ENCODE results near the gene NAV1. TPM values are rescaled to one million over a fixed set of nuclear protein-coding genes. Genes with fewer than 3 reads are reported as not detected.

The NAV1 gene
- total RNA-seq, 1 donor from 2014 or later, result 55.2 TPM

DNA sequence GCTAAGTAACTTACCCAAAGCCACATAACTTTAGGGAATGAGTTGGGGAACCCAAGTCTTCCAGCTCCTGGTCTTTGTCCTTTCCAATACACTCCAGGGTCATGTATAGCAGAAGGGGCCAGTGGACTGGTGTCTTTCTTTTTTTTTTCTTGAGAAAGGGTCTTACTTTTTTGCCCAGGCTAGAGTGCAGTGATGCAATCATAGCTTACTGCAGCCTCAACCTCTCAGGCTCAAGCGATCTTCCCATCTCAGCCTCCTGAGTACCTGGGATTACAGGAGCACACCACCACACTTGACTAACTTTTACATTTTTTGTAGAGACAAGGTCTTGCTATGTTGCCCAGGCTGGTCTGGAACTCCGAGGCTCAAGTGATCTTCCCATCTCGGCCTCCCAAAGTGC is 12.2 kb downstream of the NAV1 start:
- TF ChIP-seq, protein P1, sequence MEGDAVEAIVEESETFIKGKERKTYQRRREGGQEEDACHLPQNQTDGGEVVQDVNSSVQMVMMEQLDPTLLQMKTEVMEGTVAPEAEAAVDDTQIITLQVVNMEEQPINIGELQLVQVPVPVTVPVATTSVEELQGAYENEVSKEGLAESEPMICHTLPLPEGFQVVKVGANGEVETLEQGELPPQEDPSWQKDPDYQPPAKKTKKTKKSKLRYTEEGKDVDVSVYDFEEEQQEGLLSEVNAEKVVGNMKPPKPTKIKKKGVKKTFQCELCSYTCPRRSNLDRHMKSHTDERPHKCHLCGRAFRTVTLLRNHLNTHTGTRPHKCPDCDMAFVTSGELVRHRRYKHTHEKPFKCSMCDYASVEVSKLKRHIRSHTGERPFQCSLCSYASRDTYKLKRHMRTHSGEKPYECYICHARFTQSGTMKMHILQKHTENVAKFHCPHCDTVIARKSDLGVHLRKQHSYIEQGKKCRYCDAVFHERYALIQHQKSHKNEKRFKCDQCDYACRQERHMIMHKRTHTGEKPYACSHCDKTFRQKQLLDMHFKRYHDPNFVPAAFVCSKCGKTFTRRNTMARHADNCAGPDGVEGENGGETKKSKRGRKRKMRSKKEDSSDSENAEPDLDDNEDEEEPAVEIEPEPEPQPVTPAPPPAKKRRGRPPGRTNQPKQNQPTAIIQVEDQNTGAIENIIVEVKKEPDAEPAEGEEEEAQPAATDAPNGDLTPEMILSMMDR (IDR thresholded peaks at IDR 0.05; ENCODE audit: unreplicated experiment), result no peak
- Mint-ChIP-seq H3K27me3 (peaks cover 6% of the 10 kb centered on the region), H3K36me3 (ENCODE audit: insufficient read depth) (no peaks in the 10 kb centered on the region), H3K27ac (no peak overlapping the region), H3K4me1 (ENCODE audit: low read depth) (peaks cover 9% of the 10 kb centered on the region), H3K4me3 (ENCODE audit: low read depth) (no peak overlapping the region), H3K9me3 (ENCODE audit: low read depth) (no peaks in the 10 kb centered on the region)
- DNase-seq (ENCODE audit: low spot score, unreplicated experiment), result no peak

DNA sequence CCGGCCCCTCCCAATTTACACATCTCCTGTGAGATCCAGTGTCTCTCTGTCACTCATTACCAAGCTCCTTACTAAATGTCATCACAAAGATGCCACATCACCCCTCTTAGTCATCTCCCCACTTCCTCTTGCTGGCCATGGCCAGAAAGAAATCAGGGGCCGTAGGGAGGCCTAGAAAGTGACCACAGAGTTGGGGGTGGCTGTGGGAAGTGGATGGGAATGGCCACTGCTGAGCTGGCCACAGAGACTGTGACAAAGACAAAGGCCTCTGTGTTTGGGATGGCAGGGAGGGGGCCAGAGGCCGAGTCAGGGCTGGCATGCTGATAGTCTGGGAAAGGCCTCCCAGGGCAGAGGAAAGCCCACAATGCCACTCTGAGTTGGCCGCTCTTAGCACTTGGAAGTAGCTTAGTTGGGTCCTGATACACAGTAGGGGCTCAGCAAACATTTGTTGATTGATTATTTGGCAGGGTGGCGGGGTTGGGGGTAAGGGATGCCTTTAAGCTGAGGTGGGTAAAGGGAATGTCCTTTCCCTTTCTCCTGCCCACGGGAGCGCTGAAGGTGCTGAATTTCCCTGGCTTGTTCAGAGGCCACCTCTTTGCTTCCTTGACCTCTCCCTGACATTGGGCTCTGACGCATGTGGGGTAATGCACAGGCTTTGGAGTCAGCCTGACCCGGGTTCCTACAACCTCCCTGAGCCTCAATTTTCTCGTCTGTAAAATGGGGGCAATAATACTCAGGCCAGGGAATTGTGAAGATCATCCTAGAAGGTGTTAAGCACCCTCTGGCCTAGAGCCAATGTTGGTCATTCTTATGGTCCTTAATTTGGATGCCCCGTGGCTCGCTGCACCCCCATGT is 13.2 kb downstream of the NAV1 start:
- no peak for DNase-seq (ENCODE audit: low spot score, unreplicated experiment)
- H3K4me3 Mint-ChIP-seq (ENCODE audit: low read depth), result no peak overlapping the region

DNA sequence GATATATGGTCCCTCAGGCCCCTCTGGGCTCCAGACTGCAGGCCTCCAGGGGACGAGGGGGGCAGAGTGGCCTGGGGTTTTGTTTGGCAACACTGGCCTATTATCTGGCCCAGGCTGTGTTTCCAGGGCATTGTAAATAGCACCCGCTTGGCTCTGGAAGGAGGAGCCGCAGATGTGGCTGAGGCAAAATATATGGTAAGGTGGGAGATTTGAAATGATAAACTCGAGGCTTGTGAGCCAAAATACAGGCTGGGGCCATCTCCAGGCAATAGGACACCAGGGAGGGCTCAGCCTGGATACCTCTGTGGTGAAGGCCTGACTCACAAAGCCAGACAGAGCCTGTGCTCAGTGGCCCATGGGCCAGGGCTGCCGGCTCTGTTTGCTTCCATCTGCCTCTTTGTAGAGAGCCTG is 14.0 kb downstream of the NAV1 start:
- Mint-ChIP-seq H3K36me3 (ENCODE audit: insufficient read depth) (no peaks in the 10 kb centered on the region), H3K27ac (peak overlapping the region; percentile 19), H3K9me3 (ENCODE audit: low read depth) (no peaks in the 10 kb centered on the region), H3K4me1 (ENCODE audit: low read depth) (peaks cover 8% of the 10 kb centered on the region), H3K4me3 (ENCODE audit: low read depth) (no peak overlapping the region), H3K27me3 (peaks cover 6% of the 10 kb centered on the region)
- no peak for DNase-seq (ENCODE audit: low spot score, unreplicated experiment)
- TF ChIP-seq, protein P1 (IDR thresholded peaks at IDR 0.05; ENCODE audit: unreplicated experiment), result no peak

More for the DNA sequence above, 13.2 kb downstream of the NAV1 start:
- no peak overlapping the region for H3K27ac Mint-ChIP-seq
- H3K36me3 Mint-ChIP-seq (ENCODE audit: insufficient read depth), result no peaks in the 10 kb centered on the region
- no peaks in the 10 kb centered on the region for H3K9me3 Mint-ChIP-seq (ENCODE audit: low read depth)
- TF ChIP-seq, protein P1 (IDR thresholded peaks at IDR 0.05; ENCODE audit: unreplicated experiment), result no peak
- H3K4me1 Mint-ChIP-seq (ENCODE audit: low read depth), result peaks cover 8% of the 10 kb centered on the region
- H3K27me3 Mint-ChIP-seq, result peaks cover 4% of the 10 kb centered on the region

DNA sequence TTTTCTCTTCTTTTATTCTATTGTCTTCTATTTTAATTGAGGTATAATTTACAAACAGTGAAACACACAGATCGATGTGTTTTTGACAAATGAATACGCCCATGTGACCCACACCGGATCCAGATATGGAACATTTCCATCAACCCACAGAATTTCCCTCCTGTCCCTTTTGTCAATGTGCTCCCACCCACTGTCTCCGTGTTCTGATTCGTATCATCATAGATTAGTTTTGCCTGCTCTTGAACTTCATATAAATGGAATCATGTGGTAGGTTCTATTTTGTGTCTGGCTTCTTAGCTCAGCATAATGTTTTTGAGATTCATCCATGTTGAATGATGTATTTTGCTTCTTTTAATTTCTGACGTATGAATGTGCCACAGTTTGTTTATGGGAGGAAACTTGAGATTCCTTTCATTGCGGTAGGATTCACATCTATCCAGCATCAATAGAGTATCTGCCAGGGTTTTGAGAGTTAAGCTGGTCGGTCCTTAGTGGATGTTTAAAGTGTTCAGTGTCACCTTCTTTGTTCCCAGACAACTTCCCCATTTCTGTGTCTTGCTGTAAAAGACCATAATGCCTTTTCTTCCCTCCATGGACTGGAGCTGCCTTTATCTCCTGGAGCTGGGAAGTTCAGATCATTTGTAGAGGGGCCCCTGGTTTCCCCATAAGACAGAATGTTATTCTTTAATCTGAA is 14.7 kb downstream of the NAV1 start:
- Mint-ChIP-seq H3K9me3 (ENCODE audit: low read depth) (no peaks in the 10 kb centered on the region), H3K27me3 (peaks cover 6% of the 10 kb centered on the region), H3K4me3 (ENCODE audit: low read depth) (no peak overlapping the region)

DNA sequence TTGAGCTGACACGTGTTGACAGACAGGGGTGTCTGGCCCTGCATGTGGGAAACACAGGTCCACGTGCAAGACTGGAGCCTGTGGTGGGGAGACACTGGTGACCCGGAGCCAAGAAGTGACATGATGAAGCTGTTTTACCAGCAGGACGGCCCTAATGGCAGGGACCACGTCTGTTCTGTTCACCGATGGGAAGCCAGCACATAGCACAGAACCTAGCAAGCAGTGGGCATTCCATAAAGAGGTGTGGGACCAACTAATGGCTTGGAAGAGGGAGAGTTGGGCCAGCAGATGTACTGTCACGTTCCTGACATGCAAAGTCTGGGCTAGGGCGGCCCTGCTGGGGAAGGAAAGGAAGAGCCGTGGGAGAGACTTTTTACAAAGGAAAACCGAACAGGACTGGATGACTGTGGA is 15.3 kb downstream of the NAV1 start:
- Mint-ChIP-seq H3K4me1 (ENCODE audit: low read depth) (peaks cover 8% of the 10 kb centered on the region), H3K4me3 (ENCODE audit: low read depth) (no peak overlapping the region), H3K36me3 (ENCODE audit: insufficient read depth) (no peaks in the 10 kb centered on the region), H3K9me3 (ENCODE audit: low read depth) (no peaks in the 10 kb centered on the region), H3K27ac (no peak overlapping the region), H3K27me3 (peaks cover 6% of the 10 kb centered on the region)
- DNase-seq (ENCODE audit: low spot score, unreplicated experiment), result no peak
- TF ChIP-seq, protein P1 (IDR thresholded peaks at IDR 0.05; ENCODE audit: unreplicated experiment), result no peak

More for the DNA sequence above, 14.7 kb downstream of the NAV1 start:
- Mint-ChIP-seq H3K4me1 (ENCODE audit: low read depth) (peaks cover 8% of the 10 kb centered on the region), H3K36me3 (ENCODE audit: insufficient read depth) (no peaks in the 10 kb centered on the region), H3K27ac (no peak overlapping the region)
- no peak for DNase-seq (ENCODE audit: low spot score, unreplicated experiment)
- TF ChIP-seq, protein P1 (IDR thresholded peaks at IDR 0.05; ENCODE audit: unreplicated experiment), result no peak
